Neural cell (in vitro differentiated cells): ENCODE measurements around the gene TTC9C. TPM values are rescaled to one million over a fixed set of nuclear protein-coding genes. Genes with fewer than 3 reads are reported as not detected.

Source experiments
- H2AFZ ChIP-seq: fragments of 200-600, 300-800 bp; sonication (generic), shearing (Covaris generic); 2 replicates; pipeline ENCODE4 v1.6.0; 2014; ENCODE audit warnings: low read depth, mild to moderate bottlenecking, antibody characterized with exemption, low read length, moderate library complexity
- H3F3A ChIP-seq: fragments of 200-600 bp; shearing (Covaris generic); 2 replicates; pipeline ENCODE4 v1.6.1; 2016; ENCODE audit warnings: mild to moderate bottlenecking, moderate library complexity, mixed read lengths, antibody characterized with exemption, low read length; ENCODE audit not compliant: insufficient read depth, poor library complexity, severe bottlenecking
- H3K27ac ChIP-seq: fragments of 200-600, 300-800 bp; sonication (generic), shearing (Covaris generic); 2 replicates; pipeline ENCODE4 v1.5.1; 2014; ENCODE audit warnings: mild to moderate bottlenecking, low read length, moderate library complexity
- H3K27me3 ChIP-seq: fragments of 300-800, 200-600 bp; sonication (generic), shearing (Covaris generic); 2 replicates; pipeline ENCODE4 v1.6.0; 2014; ENCODE audit warnings: mild to moderate bottlenecking, low read depth, low read length, moderate library complexity; ENCODE audit not compliant: insufficient read depth
- H3K36me3 ChIP-seq: fragments of 300-800, 200-600 bp; sonication (generic), shearing (Covaris generic); 2 replicates; pipeline ENCODE4 v1.5.1; 2014; ENCODE audit warnings: mild to moderate bottlenecking, antibody characterized with exemption, low read length, moderate library complexity; ENCODE audit not compliant: insufficient read depth
- H3K4me2 ChIP-seq: fragments of 300-800, 200-600 bp; sonication (generic), shearing (Covaris generic); 2 replicates; pipeline ENCODE4 v1.6.0; 2014; ENCODE audit warnings: mild to moderate bottlenecking, low read length
- H3K4me3 ChIP-seq: fragments of 300-800, 200-600 bp; sonication (generic), shearing (Covaris generic); 2 replicates; pipeline ENCODE4 v1.5.1; 2014; ENCODE audit warnings: mild to moderate bottlenecking, low read length, moderate library complexity
- H3K79me2 ChIP-seq: fragments of 200-600 bp; shearing (Covaris generic); replicated peaks from 2 replicates; pipeline ENCODE4 v1.6.0; 2014; ENCODE audit warnings: mild to moderate bottlenecking, low read length, moderate library complexity; ENCODE audit not compliant: insufficient read depth
- H3K9ac ChIP-seq: fragments of 300-800, 200-600 bp; sonication (generic), shearing (Covaris generic); 2 replicates; pipeline ENCODE4 v1.6.1; 2016; ENCODE audit warnings: mild to moderate bottlenecking, low read length, mixed read lengths
- H3K9me2 ChIP-seq: fragments of 200-600 bp; shearing (Covaris generic); 2 replicates; pipeline ENCODE4 v1.6.1; 2016; ENCODE audit warnings: mild to moderate bottlenecking, low read length, mixed read lengths; ENCODE audit not compliant: insufficient read depth
- H3K9me3 ChIP-seq: fragments of 200-600, 300-800 bp; sonication (generic), shearing (Covaris generic); 2 replicates; pipeline ENCODE4 v1.6.1; 2016; ENCODE audit warnings: mild to moderate bottlenecking, mixed run types, low read length, moderate library complexity, mixed read lengths
- H4K20me1 ChIP-seq: fragments of 200-600 bp; shearing (Covaris generic); 2 replicates; pipeline ENCODE4 v1.6.1; 2016; ENCODE audit warnings: mild to moderate bottlenecking, mixed run types; ENCODE audit not compliant: insufficient read depth
- CTCF ChIP-seq: fragments of 450-650 bp; IDR thresholded peaks from 2 replicates; pipeline ENCODE4 v1.5.1; 2014; ENCODE audit warnings: antibody characterized with exemption, mild to moderate bottlenecking, moderate library complexity; ENCODE audit not compliant: poor library complexity, severe bottlenecking
- EP300 ChIP-seq: fragments of 450-650 bp; conservative IDR thresholded peaks from 2 replicates; pipeline ENCODE4 v1.6.1; 2014; ENCODE audit warnings: antibody characterized with exemption, mild to moderate bottlenecking, moderate library complexity; ENCODE audit not compliant: poor library complexity, severe bottlenecking
- EZH2 ChIP-seq: fragments of 200-600, 300-800 bp; shearing (Covaris generic), sonication (generic); IDR thresholded peaks from 2 replicates; pipeline ENCODE4 v1.6.1; 2014; ENCODE audit warnings: antibody characterized with exemption, low read length, borderline replicate concordance, mild to moderate bottlenecking; ENCODE audit not compliant: insufficient read depth, poor library complexity, severe bottlenecking
- MXI1 ChIP-seq: fragments of 450-650 bp; conservative IDR thresholded peaks from 2 replicates; pipeline ENCODE4 v1.6.1; 2014; ENCODE audit warnings: antibody characterized with exemption, mild to moderate bottlenecking; ENCODE audit not compliant: poor library complexity, severe bottlenecking
- POLR2AphosphoS5 ChIP-seq: IDR thresholded peaks from 2 replicates; pipeline ENCODE4 v1.6.1; 2012
- RAD21 ChIP-seq: fragments of 450-650 bp; conservative IDR thresholded peaks from 2 replicates; pipeline ENCODE4 v1.6.1; 2014; ENCODE audit warnings: antibody characterized with exemption, mild to moderate bottlenecking, moderate library complexity
- REST ChIP-seq: IDR thresholded peaks from 2 replicates; pipeline ENCODE4 v1.6.1; 2012; ENCODE audit warnings: borderline replicate concordance
- SMC3 ChIP-seq: fragments of 450-650 bp; conservative IDR thresholded peaks from 2 replicates; pipeline ENCODE4 v1.6.1; 2014; ENCODE audit warnings: antibody characterized with exemption, mild to moderate bottlenecking, moderate library complexity; ENCODE audit not compliant: poor library complexity
- TAF1 ChIP-seq: IDR thresholded peaks from 2 replicates; pipeline ENCODE4 v1.6.1; 2012; ENCODE audit warnings: low read depth
- polyA plus RNA-seq: library from polyadenylated mRNA; depleted of rRNA; stranded (reverse); fragments of >200 nt; gene quantifications from 2 replicates; pipeline ENCODE4 v1.2.3, GENCODE V29; 2014

TTC9C gene
- polyA plus RNA-seq, 1 donor from 2014 or later: 48.6 TPM

GRCh38 chr11:62707277-62707861, 20.9 kb upstream of the TTC9C start, which contains the start of the genes BSCL2 and GNG3:
BSCL2 (minus strand) TSS chr11:62707424; CDS start chr11:62707195, 229 bp downstream.
GNG3 (plus strand) TSS chr11:62707676; CDS start chr11:62708296, 620 bp downstream.
- no peaks in the 10 kb centered on the region for H3K9me2 ChIP-seq
- peak within 1 kb of the TSS; percentile 96 for H3K27ac ChIP-seq
- no peak within 1 kb of the TSS for H2AFZ ChIP-seq
- peaks cover 11% of the 10 kb centered on the region for H3K36me3 ChIP-seq
- peak within 1 kb of the TSS; percentile 75 for H3K4me3 ChIP-seq
- H3K79me2 ChIP-seq: peaks cover 40% of the 10 kb centered on the region
- peak within 1 kb of the TSS; percentile 98 for H3K4me2 ChIP-seq
- peaks cover 6% of the 10 kb centered on the region for H3F3A ChIP-seq
- peak within 1 kb of the TSS; percentile 99 for H3K9ac ChIP-seq
- no peaks in the 10 kb centered on the region for H4K20me1 ChIP-seq
- H3K27me3 ChIP-seq: no peaks in the 10 kb centered on the region
- TF ChIP-seq SMC3: peak; percentile 55
- peak; percentile 93 for TF ChIP-seq EP300
- TF ChIP-seq MXI1: peak; percentile 67
- peak; percentile 39 for TF ChIP-seq CTCF
- TF ChIP-seq EZH2: no peak
- no peak for TF ChIP-seq REST
- peak; percentile 90 for TF ChIP-seq POLR2AphosphoS5
- peak; percentile 73 for TF ChIP-seq TAF1
- peak; percentile 49 for TF ChIP-seq RAD21
- no peaks in the 10 kb centered on the region for H3K9me3 ChIP-seq

GRCh38 chr11:62708392-62708791, 19.9 kb upstream of the TTC9C start:
- Histone ChIP-seq H3K9me3 (no peaks in the 10 kb centered on the region), H3K27me3 (no peaks in the 10 kb centered on the region), H3F3A (peaks cover 6% of the 10 kb centered on the region), H3K27ac (peak overlapping the region; percentile 96), H3K4me3 (peak overlapping the region; percentile 75), H2AFZ (no peak overlapping the region), H3K9ac (peak overlapping the region; percentile 99), H3K9me2 (no peaks in the 10 kb centered on the region), H3K36me3 (peaks cover 11% of the 10 kb centered on the region), H3K79me2 (peaks cover 41% of the 10 kb centered on the region), H4K20me1 (no peaks in the 10 kb centered on the region), H3K4me2 (peak overlapping the region; percentile 98)
- TF ChIP-seq MXI1: no peak
- no peak for TF ChIP-seq RAD21
- TF ChIP-seq REST: peak; percentile 4
- no peak for TF ChIP-seq POLR2AphosphoS5
